CD4-positive, alpha-beta T cell treated with Interleukin-17A for 1 hour (primary cell): Measurements from ENCODE around the gene NOSTRIN.
"Not testable (repeated sequence)": the region's sequence is repeated elsewhere in the genome, so short reads cannot be mapped to it uniquely, and the experiment has no call there.

Source experiments
- DNase-seq: peaks from one replicate; pipeline ENCODE4 v3.0.0-alpha.2; 2020

NOSTRIN gene

DNA sequence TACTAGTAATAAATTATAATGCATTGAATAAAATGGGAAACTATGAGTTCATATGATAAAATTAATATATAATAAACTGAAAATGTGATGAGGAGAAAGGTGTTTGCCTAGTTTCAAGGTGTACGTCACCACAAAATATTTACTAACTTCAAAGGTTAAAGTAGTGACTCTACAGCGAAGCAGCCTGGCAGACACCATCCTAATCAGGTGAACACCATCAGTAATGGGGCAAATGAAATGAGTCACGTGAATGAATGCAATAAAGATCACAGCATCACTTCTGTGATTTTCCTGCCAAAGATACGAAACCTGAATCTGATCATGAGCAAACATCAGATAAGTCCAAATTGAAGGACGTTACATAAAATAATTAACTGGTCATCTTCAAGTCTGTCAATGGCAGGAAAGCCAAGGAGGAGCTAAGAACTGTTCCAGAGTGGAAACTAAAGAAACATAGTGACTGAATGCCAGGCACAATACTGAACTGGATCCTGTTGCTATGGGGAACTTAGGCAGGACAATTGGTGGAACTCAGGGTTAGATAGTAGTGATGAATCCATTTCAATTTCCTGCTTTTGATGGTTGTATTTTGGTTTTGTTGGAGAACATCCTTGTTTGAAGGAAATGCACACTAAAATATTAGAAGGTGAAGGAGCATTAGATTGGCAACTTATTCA is 12.1 kb upstream of the NOSTRIN start:
- DNase-seq = no peak

DNA sequence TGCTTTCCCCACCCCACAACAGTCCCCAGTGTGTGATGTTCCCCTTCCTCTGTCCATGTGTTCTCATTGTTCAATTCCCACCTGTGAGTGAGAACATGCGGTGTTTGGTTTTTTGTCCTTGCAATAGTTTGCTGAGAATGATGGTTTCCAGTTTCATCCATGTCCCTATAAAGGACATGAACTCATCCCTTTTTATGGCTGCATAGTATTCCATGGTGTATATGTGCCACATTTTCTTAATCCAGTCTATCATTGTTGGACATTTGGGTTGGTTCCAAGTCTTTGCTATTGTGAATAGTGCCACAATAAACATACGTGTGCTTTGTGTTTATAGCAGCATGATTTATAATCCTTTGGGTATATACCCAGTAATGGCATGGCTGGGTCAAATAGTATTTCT is 11.3 kb upstream of the NOSTRIN start:
- not testable (repeated sequence) for DNase-seq

- no peak for DNase-seq
Measured at GRCh38 chr2:168793596-168793995, 8.8 kb upstream of the NOSTRIN start.

DNA sequence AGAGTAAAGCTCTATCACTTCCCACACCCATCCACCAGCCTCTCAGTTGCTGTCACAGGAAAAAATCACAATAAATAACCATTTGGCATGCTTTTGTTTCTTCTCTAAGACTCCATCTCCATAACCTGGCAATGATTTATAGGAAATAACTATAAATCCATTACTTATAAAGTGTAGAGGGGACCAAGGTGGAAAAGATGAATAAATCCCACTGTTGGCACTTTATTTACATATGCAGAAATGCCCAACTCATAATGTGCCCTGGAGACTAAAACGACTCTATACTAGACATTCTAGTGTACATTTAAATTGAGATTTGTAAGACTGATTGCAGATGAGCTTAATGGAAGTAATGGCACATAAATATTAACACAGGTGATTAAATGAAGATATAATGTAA is 7.5 kb upstream of the NOSTRIN start:
- no peak for DNase-seq

DNA sequence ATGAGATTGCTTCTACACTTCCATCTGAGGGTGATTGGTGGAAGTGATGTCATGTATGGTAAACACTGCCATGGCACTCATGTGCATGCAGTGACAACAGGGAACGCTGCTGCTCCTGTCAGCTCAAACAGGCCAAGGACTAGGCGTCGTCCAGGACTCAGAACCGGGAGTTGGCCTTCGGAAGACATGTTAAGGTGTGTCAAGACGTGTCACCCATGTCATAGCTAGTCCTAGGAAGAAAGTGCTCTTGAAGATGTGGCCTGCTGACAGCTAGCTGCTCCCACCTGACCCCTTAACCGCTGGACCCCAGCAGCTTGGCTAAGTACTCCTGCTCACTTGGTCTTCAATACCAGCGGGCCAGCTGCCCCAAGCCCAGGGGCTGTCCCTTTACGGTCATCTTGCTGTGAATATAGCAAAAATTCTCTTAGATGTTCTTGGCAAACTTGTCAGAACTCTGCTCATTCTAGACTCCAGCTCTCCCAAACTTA is 6.3 kb upstream of the NOSTRIN start:
- DNase-seq = no peak

DNA sequence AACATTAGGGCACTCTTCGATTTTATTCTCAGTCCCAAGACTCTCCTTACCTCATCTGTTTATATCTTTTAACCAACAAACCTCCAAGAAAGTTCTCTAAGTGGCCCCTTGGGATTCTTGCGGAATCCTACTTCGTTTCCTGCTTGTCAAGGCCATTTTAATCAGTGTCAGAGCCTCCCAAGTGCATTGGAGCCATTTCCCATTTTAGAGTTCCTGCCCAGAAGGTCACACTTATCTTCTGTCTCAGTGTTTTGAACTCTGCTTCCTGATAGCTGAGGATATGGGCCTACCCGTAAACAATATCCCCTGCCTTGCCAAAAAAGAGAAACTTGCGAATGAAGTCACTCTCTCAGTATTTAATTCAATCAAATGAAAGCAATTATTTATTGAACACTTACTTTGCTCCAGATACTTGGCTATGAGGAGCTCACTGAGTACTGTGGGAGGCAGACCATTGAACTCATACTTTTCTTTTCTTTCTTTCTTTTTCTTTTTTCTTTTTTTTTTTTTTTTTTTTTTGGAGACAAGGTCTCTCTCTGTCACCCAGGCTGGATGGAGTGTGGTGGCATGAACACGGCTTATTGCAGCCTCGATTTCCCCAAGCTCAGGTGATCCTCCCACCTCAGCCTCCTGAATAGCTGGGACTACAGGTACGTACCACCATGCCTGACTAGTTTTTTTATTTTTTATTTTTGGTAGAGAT is 5.7 kb upstream of the NOSTRIN start:
- DNase-seq = no peak

GRCh38 chr2:168797286-168797655 is 5.2 kb upstream of the NOSTRIN start:
- DNase-seq = no peak

DNA sequence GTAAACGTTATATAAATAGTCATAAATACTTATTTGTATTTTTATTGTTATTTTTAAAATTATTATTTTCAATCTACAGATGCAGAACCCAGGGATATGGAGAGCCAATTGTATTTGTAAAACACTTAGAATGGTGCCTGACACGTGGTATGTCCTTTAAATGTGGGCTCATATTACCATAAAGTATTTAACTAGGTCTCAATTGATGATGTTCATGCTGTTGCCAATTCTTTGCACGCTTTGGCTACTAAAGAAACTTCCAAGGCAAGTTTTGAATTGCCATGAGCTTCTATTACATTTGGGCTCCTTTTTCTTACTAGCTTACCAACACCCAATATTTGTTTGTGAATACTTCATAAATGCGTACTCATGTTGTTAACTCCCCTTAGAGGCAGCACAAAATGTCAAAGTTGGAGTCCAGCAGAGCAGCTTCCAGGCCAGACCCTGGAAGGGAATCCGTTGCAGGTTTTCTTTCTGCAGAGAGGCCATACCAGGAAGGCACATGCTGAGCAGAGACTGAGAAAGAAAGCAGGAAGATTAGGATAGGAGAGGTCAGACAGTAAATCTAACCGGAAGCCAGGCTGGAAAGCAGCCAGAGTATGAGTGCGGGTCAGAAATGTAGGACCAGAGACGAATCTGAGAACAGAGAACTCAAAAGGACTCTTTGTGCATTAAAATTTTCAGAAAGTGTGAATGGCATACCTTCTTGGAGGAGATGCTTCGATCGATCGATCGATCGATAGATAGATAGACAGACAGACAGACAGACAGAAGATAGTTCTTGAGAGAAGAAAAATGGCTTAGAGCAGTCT is 4.2 kb upstream of the NOSTRIN start:
- DNase-seq = no peak

DNA sequence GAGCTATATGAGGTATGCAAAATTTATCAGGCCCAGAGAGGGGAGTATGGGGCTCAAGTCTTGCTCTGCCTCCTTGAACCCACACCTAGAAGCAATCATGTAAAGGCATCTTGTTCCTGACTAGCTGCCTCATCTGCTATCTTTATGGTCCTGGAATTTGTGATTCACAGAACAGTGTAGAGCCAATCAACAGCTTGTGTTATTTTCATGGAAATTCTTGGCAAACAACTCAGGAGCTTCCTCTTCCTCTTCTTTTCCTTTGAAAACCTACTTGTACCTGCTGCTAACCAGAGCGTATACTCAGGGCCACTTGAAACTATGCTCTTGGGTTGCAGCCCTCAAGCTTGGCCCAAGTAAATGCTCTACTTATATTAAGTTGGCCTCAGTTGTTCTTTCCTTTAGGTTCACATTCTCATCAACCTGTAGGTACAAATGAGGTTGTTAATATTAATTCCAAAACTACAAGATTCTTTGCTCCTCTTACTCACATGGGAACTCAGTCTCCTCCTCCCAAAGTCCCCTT is 3.5 kb upstream of the NOSTRIN start:
- no peak for DNase-seq

DNA sequence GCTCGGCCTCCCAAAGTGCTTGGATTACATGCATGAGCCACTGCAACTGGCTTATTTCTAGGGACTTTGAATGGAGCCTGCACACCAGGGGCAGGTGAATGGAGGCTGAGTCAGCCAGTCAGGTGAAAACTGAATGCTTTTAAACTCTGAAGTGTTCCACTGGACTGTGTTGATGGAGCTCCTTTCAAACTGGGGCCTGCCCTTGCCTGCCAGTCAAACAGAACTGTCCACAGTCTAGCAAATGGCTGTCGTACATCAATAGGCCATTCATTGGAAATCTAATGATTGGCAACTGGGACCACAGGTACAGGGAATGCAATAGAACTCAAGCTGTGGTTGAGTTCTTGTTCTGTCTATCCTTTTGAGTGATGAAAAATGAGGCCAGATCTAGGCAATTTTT is 966 bp upstream of the NOSTRIN start:
- no peak for DNase-seq

- no peak for DNase-seq
Measured at GRCh38 chr2:168802859-168803725, 655 bp downstream of the NOSTRIN start.

- no peak for DNase-seq
Measured at GRCh38 chr2:168804214-168804613, 1.8 kb downstream of the NOSTRIN start.

GRCh38 chr2:168805615-168806014 is 3.2 kb downstream of the NOSTRIN start:
- DNase-seq = no peak

DNA sequence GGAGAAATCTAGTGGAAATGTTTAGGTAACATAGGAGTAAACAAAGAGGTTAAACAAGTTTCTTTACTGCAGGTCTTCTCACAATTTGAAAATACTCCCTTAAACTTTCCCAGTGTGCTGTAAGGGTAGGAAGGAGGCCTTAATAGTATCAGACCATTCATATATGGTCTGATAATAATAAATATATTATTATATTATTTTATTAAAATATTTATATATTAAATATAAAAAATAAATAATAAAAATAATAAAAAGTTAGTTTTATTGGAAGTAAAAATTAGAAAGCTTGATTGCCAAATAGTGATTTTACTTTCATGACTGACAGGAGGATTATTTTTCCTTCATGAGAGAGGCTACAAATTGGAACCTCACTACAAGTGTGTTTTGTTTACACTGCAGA is 7.1 kb downstream of the NOSTRIN start:
- DNase-seq = no peak

GRCh38 chr2:168810235-168810634 is 7.8 kb downstream of the NOSTRIN start:
- DNase-seq = no peak

DNA sequence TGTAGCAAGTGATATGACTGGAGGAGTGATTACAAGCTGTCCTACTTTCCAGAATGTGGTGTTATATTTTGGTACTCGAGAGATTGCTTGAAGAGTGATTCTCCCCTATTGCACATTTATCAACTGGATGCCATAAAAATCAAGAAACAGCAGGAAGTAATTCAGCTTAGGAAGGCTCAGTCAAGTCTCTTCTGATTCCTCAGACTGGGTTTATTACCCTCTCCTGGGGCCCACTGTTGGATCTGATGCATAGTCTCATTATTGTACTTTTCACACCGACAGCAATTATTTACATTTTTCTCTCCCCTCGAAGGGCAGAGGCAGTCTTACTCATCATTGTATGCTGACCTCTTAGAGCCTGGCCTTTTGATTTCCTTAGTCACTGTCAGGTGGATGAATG is 9.3 kb downstream of the NOSTRIN start:
- no peak for DNase-seq

- no peak for DNase-seq
Measured at GRCh38 chr2:168814046-168814445, 11.6 kb downstream of the NOSTRIN start.

GRCh38 chr2:168814939-168815907 is 12.8 kb downstream of the NOSTRIN start:
- no peak for DNase-seq

GRCh38 chr2:168816369-168816768 is 13.9 kb downstream of the NOSTRIN start:
- DNase-seq = no peak

DNA sequence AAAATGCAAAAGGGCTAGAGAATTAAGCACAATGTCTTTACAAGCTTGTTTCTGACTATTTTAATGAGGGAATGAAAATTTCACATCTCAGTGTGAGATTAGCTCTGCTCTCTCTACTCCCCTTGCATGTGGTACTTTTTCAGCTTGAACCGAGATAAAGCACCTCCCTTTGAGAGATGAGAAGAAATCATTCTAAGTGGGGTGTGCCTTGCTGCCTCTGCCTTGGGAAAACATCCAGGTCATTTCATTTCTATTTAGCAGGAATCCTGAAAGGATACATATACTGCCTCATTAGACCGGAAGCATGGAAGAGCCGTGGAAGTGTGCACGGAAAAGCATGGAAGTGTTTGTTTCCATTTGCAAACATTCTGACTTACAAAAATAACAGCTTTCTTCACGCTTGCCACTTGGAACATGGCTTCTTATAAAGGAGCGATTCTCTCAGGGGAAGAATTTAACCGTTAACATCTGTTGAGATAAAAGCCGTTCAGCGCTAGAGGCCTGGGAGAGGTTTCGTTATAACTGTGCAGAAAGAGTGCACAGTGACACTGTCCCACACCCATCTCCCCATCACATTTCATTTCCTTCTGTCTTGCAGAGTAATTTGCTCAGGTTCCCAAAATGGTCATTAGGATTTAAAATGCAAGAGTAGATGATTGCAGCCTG is 16.7 kb downstream of the NOSTRIN start:
- no peak for DNase-seq
